Measurements from ENCODE around the gene MYCBP2. TPM values are rescaled to one million over a fixed set of nuclear protein-coding genes. Genes with fewer than 3 reads are reported as not detected.

Gene MYCBP2
- total RNA-seq, 1 donor from 2014 or later = 75.4 TPM

DNA sequence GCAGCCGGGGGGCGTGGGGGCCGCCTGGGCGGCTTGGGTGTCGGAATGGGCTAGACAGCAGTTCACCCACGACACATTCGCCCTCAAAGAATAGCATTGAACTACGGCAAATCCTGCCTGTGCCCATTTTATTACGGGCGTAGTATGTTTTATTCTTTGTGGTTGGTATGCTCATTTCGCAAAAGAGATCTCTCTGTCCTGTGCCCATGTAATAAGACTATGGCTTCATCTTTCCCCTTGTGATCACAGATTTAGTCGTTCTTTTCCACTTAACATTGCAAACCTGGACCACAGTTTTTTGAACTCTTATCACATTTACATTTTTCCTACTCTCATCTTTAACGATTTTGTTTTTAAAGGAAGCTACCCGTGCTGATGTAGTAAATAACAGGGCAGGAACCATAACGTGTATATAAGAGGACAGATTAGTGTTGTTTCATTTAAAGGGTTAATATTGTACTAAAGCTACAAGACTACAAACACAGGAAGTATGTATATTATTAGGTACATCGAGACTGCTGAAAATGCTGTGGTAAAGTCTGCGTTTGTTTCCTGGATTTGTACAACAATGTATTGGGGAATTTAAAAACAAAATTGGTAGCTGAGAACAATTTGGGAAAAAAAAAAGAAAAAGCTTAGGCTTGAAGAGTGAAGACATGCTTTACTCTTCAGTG, 3.2 kb upstream of the MYCBP2 start:
- Mint-ChIP-seq H3K36me3 (ENCODE audit: low read depth) (no peaks in the 10 kb centered on the region), H3K4me3 (peak overlapping the region; percentile 90), H3K27ac (ENCODE audit: unreplicated experiment) (peak overlapping the region; percentile 98), H3K4me1 (peaks cover 43% of the 10 kb centered on the region), H3K27me3 (ENCODE audit: low read depth) (no peaks in the 10 kb centered on the region), H3K9me3 (no peaks in the 10 kb centered on the region)
- TF ChIP-seq, protein P1, sequence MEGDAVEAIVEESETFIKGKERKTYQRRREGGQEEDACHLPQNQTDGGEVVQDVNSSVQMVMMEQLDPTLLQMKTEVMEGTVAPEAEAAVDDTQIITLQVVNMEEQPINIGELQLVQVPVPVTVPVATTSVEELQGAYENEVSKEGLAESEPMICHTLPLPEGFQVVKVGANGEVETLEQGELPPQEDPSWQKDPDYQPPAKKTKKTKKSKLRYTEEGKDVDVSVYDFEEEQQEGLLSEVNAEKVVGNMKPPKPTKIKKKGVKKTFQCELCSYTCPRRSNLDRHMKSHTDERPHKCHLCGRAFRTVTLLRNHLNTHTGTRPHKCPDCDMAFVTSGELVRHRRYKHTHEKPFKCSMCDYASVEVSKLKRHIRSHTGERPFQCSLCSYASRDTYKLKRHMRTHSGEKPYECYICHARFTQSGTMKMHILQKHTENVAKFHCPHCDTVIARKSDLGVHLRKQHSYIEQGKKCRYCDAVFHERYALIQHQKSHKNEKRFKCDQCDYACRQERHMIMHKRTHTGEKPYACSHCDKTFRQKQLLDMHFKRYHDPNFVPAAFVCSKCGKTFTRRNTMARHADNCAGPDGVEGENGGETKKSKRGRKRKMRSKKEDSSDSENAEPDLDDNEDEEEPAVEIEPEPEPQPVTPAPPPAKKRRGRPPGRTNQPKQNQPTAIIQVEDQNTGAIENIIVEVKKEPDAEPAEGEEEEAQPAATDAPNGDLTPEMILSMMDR (conservative IDR thresholded peaks at IDR 0.05) = no peak
- DNase-seq (ENCODE audit: low read depth, low spot score) = no peak

DNA sequence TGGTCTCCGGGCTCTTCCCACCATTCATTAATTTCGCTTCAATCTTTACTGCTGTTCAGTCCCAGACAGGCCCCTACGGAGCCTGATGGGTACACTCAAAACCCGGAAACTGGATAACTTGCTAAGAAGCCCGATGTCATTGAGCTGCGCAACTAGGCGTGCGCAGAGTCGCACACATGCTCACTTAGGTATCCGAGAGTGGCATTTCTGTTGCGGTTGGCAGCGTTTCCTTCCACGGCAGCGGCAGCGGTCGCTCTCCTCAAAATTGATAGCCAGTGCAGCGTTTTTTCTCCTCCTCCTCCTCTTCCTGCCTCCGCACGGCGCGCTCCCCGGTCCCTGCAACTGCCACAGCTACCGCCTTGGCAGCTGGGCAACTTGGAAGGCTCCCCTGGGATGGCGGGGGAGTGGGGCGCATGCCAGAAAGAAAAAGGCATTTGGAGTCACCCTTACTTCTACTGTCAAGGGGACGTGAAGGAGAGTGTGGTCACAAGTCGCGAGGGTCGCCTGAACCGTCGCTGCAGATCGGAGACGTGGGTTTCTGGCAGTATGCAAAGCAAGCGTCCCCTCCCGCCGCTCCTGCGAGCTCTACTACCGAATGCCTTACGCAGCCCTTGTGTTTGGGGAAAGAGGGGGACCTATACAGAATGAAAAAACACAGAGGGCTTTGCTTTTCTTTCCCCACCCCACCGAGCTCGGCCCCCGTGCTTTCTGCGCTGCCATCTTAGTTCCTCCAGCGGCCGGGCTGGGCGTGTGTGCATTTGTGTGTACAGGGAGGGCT, 2.4 kb upstream of the MYCBP2 start:
- peak; percentile 64 for DNase-seq (ENCODE audit: low read depth, low spot score)
- Mint-ChIP-seq H3K4me1 (peaks cover 48% of the 10 kb centered on the region), H3K9me3 (no peaks in the 10 kb centered on the region), H3K27ac (ENCODE audit: unreplicated experiment) (peak overlapping the region; percentile 98), H3K36me3 (ENCODE audit: low read depth) (no peaks in the 10 kb centered on the region), H3K4me3 (peak overlapping the region; percentile 90), H3K27me3 (ENCODE audit: low read depth) (no peaks in the 10 kb centered on the region)
- TF ChIP-seq, protein P1 (conservative IDR thresholded peaks at IDR 0.05) = no peak

DNA sequence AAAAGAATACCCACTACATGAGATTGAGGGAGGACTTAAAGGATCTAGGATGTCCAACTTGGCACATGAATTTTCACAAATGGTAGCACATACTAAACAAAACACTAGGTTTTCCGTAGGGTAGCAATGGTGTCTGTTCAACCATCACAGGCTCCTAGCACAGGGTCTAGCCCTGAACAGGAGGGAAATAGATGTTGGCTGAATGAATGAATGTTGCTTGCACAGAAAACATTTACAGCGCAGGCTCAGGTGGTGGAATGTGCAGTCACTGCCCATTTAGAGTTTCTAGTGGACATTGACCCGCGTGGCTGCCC, 1.9 kb upstream of the MYCBP2 start:
- peak overlapping the region; percentile 90 for H3K4me3 Mint-ChIP-seq
- H3K4me1 Mint-ChIP-seq = peaks cover 53% of the 10 kb centered on the region
- H3K27ac Mint-ChIP-seq (ENCODE audit: unreplicated experiment) = peak overlapping the region; percentile 98
- no peaks in the 10 kb centered on the region for H3K9me3 Mint-ChIP-seq
- no peaks in the 10 kb centered on the region for H3K27me3 Mint-ChIP-seq (ENCODE audit: low read depth)
- no peak for DNase-seq (ENCODE audit: low read depth, low spot score)
- TF ChIP-seq, protein P1 (conservative IDR thresholded peaks at IDR 0.05) = no peak
- no peaks in the 10 kb centered on the region for H3K36me3 Mint-ChIP-seq (ENCODE audit: low read depth)

DNA sequence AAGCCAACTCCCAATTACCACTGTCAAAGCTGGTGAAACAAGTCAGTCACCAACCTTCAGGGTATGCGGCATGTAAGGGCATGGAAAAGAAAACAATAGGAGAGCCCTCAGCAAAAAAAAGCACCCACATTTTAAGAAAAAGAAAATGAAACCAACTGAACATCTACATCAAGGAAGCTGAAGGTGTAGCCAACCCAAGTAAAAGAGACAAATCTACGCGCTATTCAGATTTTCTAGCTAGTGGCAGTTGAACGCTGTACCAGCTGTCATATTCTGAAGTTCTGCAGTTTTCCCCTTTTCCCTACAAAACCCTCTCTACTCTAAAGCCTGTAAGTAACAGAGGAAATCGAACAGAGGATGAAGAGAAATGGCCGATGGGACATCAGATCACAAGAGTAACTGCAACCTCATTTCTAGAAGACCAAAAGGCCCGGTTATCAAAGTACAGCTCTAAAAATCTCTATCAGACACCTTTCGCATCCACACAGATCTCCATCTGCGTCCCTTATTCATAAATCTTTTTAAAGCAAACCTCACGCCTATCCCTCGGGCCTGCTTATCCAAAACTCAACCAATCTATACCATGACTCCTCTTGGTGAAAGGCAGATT, 1.4 kb downstream of the MYCBP2 start:
- TF ChIP-seq, protein P1 (conservative IDR thresholded peaks at IDR 0.05) = no peak
- no peak for DNase-seq (ENCODE audit: low read depth, low spot score)
- H3K36me3 Mint-ChIP-seq (ENCODE audit: low read depth) = no peaks in the 10 kb centered on the region
- no peaks in the 10 kb centered on the region for H3K27me3 Mint-ChIP-seq (ENCODE audit: low read depth)
- peak overlapping the region; percentile 65 for H3K27ac Mint-ChIP-seq (ENCODE audit: unreplicated experiment)
- peaks cover 70% of the 10 kb centered on the region for H3K4me1 Mint-ChIP-seq
- H3K4me3 Mint-ChIP-seq = peak overlapping the region; percentile 94
- H3K9me3 Mint-ChIP-seq = no peaks in the 10 kb centered on the region

DNA sequence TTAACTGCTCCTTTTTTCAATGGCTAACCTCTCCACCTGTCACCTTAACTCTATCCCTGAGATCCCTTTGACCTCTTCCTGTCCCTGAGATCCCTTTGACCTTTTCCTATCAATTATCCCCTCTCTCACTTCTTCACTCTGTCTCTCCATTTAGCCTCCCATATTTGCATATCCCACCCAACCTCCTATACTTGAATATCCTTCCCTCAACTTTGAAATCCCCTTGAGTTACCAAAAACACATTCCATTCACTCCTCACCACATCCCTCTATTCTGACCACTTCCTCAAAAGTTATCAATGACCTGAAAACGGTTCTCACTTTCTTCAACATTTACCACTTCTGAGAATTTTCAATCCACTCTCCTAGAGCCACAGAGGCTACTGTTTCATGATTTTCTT, 3.0 kb downstream of the MYCBP2 start:
- TF ChIP-seq, protein P1 (conservative IDR thresholded peaks at IDR 0.05) = no peak
- Mint-ChIP-seq H3K27ac (ENCODE audit: unreplicated experiment) (no peak overlapping the region), H3K36me3 (ENCODE audit: low read depth) (no peaks in the 10 kb centered on the region), H3K9me3 (no peaks in the 10 kb centered on the region), H3K4me3 (peak overlapping the region; percentile 94), H3K27me3 (ENCODE audit: low read depth) (no peaks in the 10 kb centered on the region), H3K4me1 (peaks cover 61% of the 10 kb centered on the region)
- no peak for DNase-seq (ENCODE audit: low read depth, low spot score)
